Endothelial cell of umbilical vein (primary cell): ENCODE measurements around the gene ALG12. TPM values are rescaled to one million over a fixed set of nuclear protein-coding genes. Genes with fewer than 3 reads are reported as not detected.

Experiments used
- BruUV-seq: library from RNA; stranded (reverse); fragments of 400-500 nt; replicated peaks from 2 replicates; lab custom pipeline; 2021; lab: Mats Ljungman, UMichigan
- CTCF ChIA-PET: fragments of 300-600, 350-600 bp; sonication (Branson Sonifier 250); formaldehyde crosslinking; loops from one replicate; lab custom pipeline; 2021; ENCODE audit warnings: antibody characterized with exemption, inconsistent platforms; lab: Charles Lee
- POLR2A ChIA-PET: fragments of 300-600, 350-600 bp; sonication (Branson Sonifier 250); formaldehyde crosslinking; loops from one replicate; lab custom pipeline; 2021; ENCODE audit warnings: antibody characterized with exemption, inconsistent platforms; lab: Charles Lee
- DNase-seq: peaks from one replicate; pipeline ENCODE4 v3.0.0-alpha.2; 2011; ENCODE audit warnings: low read depth, low spot score
- FAIRE-seq: peaks from 2 replicates; lab custom pipeline; 2011; peaks lifted over from hg19 to GRCh38; lab: Jason Lieb, UNC
- H2AFZ ChIP-seq: 2 replicates; pipeline ENCODE4 v1.6.0; 2012; ENCODE audit warnings: low read depth, low read length, control low read depth, inconsistent platforms
- H3K27ac ChIP-seq: 2 replicates; pipeline ENCODE4 v1.5.1; 2011; ENCODE audit warnings: low read depth, mild to moderate bottlenecking, control low read depth, low read length, moderate library complexity; ENCODE audit not compliant: insufficient read depth
- H3K27me3 ChIP-seq, 2 experiments: 2 replicates each; pipeline versions ENCODE4 v1.6.0 to v1.6.1; 2011; ENCODE audit warnings: low read length in 2 of 2, mixed read lengths in 1 of 2; ENCODE audit not compliant: control insufficient read depth in 2 of 2, insufficient read depth in 2 of 2
- H3K36me3 ChIP-seq, 2 experiments: 2 replicates in 1 of 2; 3 replicates in 1 of 2; pipeline ENCODE4 v1.5.1; 2011; ENCODE audit warnings: low read length in 2 of 2, mild to moderate bottlenecking in 1 of 2, moderate library complexity in 1 of 2; ENCODE audit not compliant: control insufficient read depth in 2 of 2, insufficient read depth in 2 of 2; ENCODE audit errors: extremely low read depth in 1 of 2
- H3K4me1 ChIP-seq: 3 replicates; pipeline ENCODE4 v1.5.1; 2011; ENCODE audit warnings: mild to moderate bottlenecking, low read length; ENCODE audit not compliant: control insufficient read depth, insufficient read depth; ENCODE audit errors: extremely low read depth
- H3K4me2 ChIP-seq: 2 replicates; pipeline ENCODE4 v1.6.1; 2011; ENCODE audit warnings: low read length, control low read depth, mixed read lengths; ENCODE audit not compliant: insufficient read depth
- H3K4me3 ChIP-seq, 3 experiments: fragments of 200-600 bp in 1 of 3; sonication (generic), shearing (Covaris generic) in 1 of 3; replicated peaks in 1 of 3; 2 replicates each; pipeline ENCODE4 v1.5.1; 2011 to 2016; ENCODE audit warnings: control low read depth in 3 of 3, low read length in 3 of 3, mild to moderate bottlenecking in 2 of 3, inconsistent platforms in 1 of 3, low read depth in 1 of 3, moderate library complexity in 1 of 3; ENCODE audit not compliant: insufficient read depth in 1 of 3
- H3K79me2 ChIP-seq: 2 replicates; pipeline ENCODE4 v1.6.0; 2012; ENCODE audit warnings: low read length, inconsistent platforms; ENCODE audit not compliant: control insufficient read depth, insufficient read depth
- H3K9ac ChIP-seq: replicated peaks from 2 replicates; pipeline ENCODE3; 2011; ENCODE audit warnings: low read length, control low read depth; ENCODE audit not compliant: insufficient read depth; ENCODE audit errors: extremely low read depth
- H3K9me1 ChIP-seq: replicated peaks from 3 replicates; pipeline ENCODE4 v1.6.0; 2011; ENCODE audit warnings: mild to moderate bottlenecking, low read length; ENCODE audit not compliant: control insufficient read depth, insufficient read depth; ENCODE audit errors: extremely low read depth
- H3K9me3 ChIP-seq: replicated peaks from 2 replicates; pipeline ENCODE4 v1.5.1; 2012; ENCODE audit warnings: low read length, inconsistent platforms; ENCODE audit not compliant: control insufficient read depth, insufficient read depth
- H4K20me1 ChIP-seq: replicated peaks from 2 replicates; pipeline ENCODE3; 2011; ENCODE audit warnings: mild to moderate bottlenecking, low read length; ENCODE audit not compliant: control insufficient read depth, insufficient read depth; ENCODE audit errors: extremely low read depth
- EZH2 ChIP-seq: IDR thresholded peaks from 2 replicates; pipeline ENCODE4 v1.6.1; 2012; ENCODE audit warnings: borderline replicate concordance, low read depth, mild to moderate bottlenecking, moderate library complexity, low read length, inconsistent platforms; ENCODE audit not compliant: severe bottlenecking
- GATA2 ChIP-seq: IDR thresholded peaks from 2 replicates; pipeline ENCODE4 v1.7.0; 2011; ENCODE audit warnings: low read depth, mild to moderate bottlenecking, moderate library complexity, mixed read lengths, low read length; ENCODE audit not compliant: insufficient read length, insufficient read depth
- MAX ChIP-seq: IDR thresholded peaks from 2 replicates; pipeline ENCODE4 v1.6.1; 2011; ENCODE audit not compliant: insufficient read depth, insufficient read length
- MYC ChIP-seq: IDR thresholded peaks from one replicate; pipeline ENCODE4 v1.6.1; 2011; ENCODE audit warnings: mild to moderate bottlenecking, low read depth, low read length
- POLR2A ChIP-seq: IDR thresholded peaks from 2 replicates; pipeline ENCODE4 v1.6.1; 2012; ENCODE audit warnings: low read depth, mild to moderate bottlenecking, control low read depth, low read length
- dilution Hi-C: fragments of 300-500 bp; cut with MboI; formaldehyde crosslinking; loops from one replicate; pipeline ENCODE4 v1.15.0; 2019; ENCODE audit warnings: low sequenced_read_pairs; ENCODE audit not compliant: extremely low pct_ligation_motif_present
- intact Hi-C: fragments of 100-400 bp; cut with micrococcal nuclease; formaldehyde crosslinking; loops from one replicate; pipeline ENCODE4 v1.10.0; 2022
- polyA plus RNA-seq, 4 experiments: library from polyadenylated mRNA; depleted of rRNA in 3 of 4; stranded (reverse) in 3 of 4; unstranded in 1 of 4; fragments of >200 nt; gene quantifications; 2 replicates each; pipeline versions ENCODE4 v1.2.1 to v1.2.3, GENCODE V29; 2011 to 2012; ENCODE audit warnings: missing spikeins in 1 of 4
- total RNA-seq: library from RNA; stranded (reverse); gene quantifications from 2 replicates; pipeline ENCODE4 v1.2.3, GENCODE V29; 2021

Gene ALG12
- total and polyA plus RNA-seq, 2 donors (not counting 3 experiments of a cell fraction or from before 2014, with no cell fraction given): 14.6 to 18.0 TPM

- intact Hi-C loops: no loop called here
Observed at GRCh38 chr22:49921508-49922278, 3.5 kb upstream of the ALG12 start.

GRCh38 chr22:49920859-49921258 lies 2.6 kb upstream of the ALG12 start:
- no peak for FAIRE-seq
- peaks cover 4% of the 10 kb centered on the region for H3K79me2 ChIP-seq
- CTCF ChIA-PET: no interaction called here

More at GRCh38 chr22:49921508-49922278, 3.5 kb upstream of the ALG12 start:
- Histone ChIP-seq H3K36me3 (peaks cover 2 to 8% of the 10 kb centered on the region in 2 experiments), H3K4me1 (peaks cover 14% of the 10 kb centered on the region), H2AFZ (no peak overlapping the region), H3K9me1 (no peaks in the 10 kb centered on the region), H3K79me2 (peaks cover 4% of the 10 kb centered on the region), H3K4me3 (no peak overlapping the region), H3K27ac (no peak overlapping the region), H4K20me1 (no peaks in the 10 kb centered on the region), H3K4me2 (no peak overlapping the region), H3K9me3 (no peaks in the 10 kb centered on the region), H3K9ac (no peak overlapping the region), H3K27me3 (no peaks in the 10 kb centered on the region)
- BruUV-seq: no TSS peak
- ChIA-PET POLR2A (no interaction called here), CTCF (no interaction called here)
- TF ChIP-seq POLR2A (no peak), MAX (no peak), EZH2 (no peak), MYC (no peak), GATA2 (no peak)
- DNase-seq (no peak), FAIRE-seq (no peak)
- dilution Hi-C loops: no loop called here

More at GRCh38 chr22:49920859-49921258, 2.6 kb upstream of the ALG12 start:
- intact Hi-C loops: no loop called here
- dilution Hi-C loops: no loop called here
- Histone ChIP-seq H3K27me3 (no peaks in the 10 kb centered on the region), H3K4me2 (no peak overlapping the region), H3K9me3 (no peaks in the 10 kb centered on the region), H3K27ac (no peak overlapping the region), H3K9ac (no peak overlapping the region), H3K9me1 (no peaks in the 10 kb centered on the region), H2AFZ (no peak overlapping the region), H3K4me3 (no peak overlapping the region), H3K36me3 (peaks cover 2 to 8% of the 10 kb centered on the region in 2 experiments), H3K4me1 (peaks cover 14% of the 10 kb centered on the region), H4K20me1 (no peaks in the 10 kb centered on the region)
- no TSS peak for BruUV-seq
- TF ChIP-seq GATA2 (no peak), POLR2A (no peak)
- POLR2A ChIA-PET: no interaction called here
- DNase-seq: no peak
